Stomach (tissue), 4 donors: ENCODE data around the gene TRIO.

Experiments used
- EP300 ChIP-seq: sonication (generic); formaldehyde crosslinking; IDR thresholded peaks from one replicate; pipeline ENCODE4 v1.6.1; 2017; ENCODE audit warnings: antibody characterized with exemption
- POLR2A ChIP-seq, 4 donors: fragments of 450-650 bp; IDR thresholded peaks; one replicate each; pipeline ENCODE4 v1.6.1; 2016; ENCODE audit warnings: antibody characterized with exemption in 4 of 4, control low read depth in 2 of 4, mild to moderate bottlenecking in 1 of 4, moderate library complexity in 1 of 4
- POLR2AphosphoS5 ChIP-seq, 3 donors: sonication (generic); formaldehyde crosslinking; IDR thresholded peaks; one replicate each; pipeline ENCODE4 v1.6.1; 2016; ENCODE audit warnings: antibody characterized with exemption in 3 of 3
- TF ChIP-seq, protein P1 (sequence below), 7 experiments: fragments of 450-650 bp in 4 of 7; fragments of 200-600 bp in 3 of 7; sonication (generic) in 3 of 7; IDR thresholded peaks; one replicate each; pipeline ENCODE4 v1.5.1; 2016 to 2019; ENCODE audit warnings: antibody characterized with exemption in 7 of 7, control low read depth in 2 of 7, mild to moderate bottlenecking in 1 of 7

DNA sequence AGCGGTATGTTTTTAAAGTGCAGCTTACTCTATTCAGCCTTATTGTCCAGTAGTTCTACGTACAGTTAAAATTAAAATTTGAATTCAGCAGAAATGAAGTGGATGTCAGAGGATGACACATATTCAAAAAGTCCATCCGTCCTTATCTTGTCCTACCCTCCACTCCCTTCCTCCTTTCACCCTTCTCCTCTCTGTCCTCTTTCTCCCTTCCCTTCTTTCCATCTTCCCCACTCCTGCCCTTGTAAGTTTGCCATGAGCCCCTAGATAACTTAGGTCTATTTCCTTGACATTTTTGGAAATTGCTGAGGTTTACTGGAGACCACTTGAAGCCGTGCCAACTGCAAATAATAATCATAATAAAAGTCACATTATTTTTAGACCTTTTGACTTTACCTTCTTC is 67.6 kb downstream of the TRIO start:
- TF ChIP-seq, protein P1, sequence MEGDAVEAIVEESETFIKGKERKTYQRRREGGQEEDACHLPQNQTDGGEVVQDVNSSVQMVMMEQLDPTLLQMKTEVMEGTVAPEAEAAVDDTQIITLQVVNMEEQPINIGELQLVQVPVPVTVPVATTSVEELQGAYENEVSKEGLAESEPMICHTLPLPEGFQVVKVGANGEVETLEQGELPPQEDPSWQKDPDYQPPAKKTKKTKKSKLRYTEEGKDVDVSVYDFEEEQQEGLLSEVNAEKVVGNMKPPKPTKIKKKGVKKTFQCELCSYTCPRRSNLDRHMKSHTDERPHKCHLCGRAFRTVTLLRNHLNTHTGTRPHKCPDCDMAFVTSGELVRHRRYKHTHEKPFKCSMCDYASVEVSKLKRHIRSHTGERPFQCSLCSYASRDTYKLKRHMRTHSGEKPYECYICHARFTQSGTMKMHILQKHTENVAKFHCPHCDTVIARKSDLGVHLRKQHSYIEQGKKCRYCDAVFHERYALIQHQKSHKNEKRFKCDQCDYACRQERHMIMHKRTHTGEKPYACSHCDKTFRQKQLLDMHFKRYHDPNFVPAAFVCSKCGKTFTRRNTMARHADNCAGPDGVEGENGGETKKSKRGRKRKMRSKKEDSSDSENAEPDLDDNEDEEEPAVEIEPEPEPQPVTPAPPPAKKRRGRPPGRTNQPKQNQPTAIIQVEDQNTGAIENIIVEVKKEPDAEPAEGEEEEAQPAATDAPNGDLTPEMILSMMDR (IDR thresholded peaks at IDR 0.05) = no peak
- TF ChIP-seq EP300 (no peak), POLR2AphosphoS5 (IDR thresholded peaks at IDR 0.05) (no peak), POLR2A (IDR thresholded peaks at IDR 0.05) (no peak)
